HepG2 (cell line): ENCODE data around the gene FBF1. TPM values are rescaled to one million over a fixed set of nuclear protein-coding genes. Genes with fewer than 3 reads are reported as not detected.
A peak's percentile ranks its signal among the peaks of the same experiment; 100 is the strongest.

ENCODE experiments used
- HNRNPL ChIP-seq: fragments of 200-400 bp; formaldehyde crosslinking; IDR thresholded peaks from 2 replicates; pipeline ENCODE4 v1.6.1; 2017; ENCODE audit warnings: mild to moderate bottlenecking, low read depth, low read length
- KLF13 ChIP-seq: sonication (generic); formaldehyde crosslinking; IDR thresholded peaks from 2 replicates; pipeline ENCODE4 v1.4.0; 2020; ENCODE audit warnings: mild to moderate bottlenecking, missing genetic modification reagents
- NONO ChIP-seq, 2 experiments: fragments of 450-650 bp in 1 of 2; sonication (generic) in 1 of 2; formaldehyde crosslinking in 1 of 2; IDR thresholded peaks in 1 of 2; conservative IDR thresholded peaks in 1 of 2; 2 replicates each; pipeline versions ENCODE4 v1.6.1 to v1.8.0; 2017 to 2022; ENCODE audit warnings: mild to moderate bottlenecking in 1 of 2, missing genetic modification reagents in 1 of 2, moderate library complexity in 1 of 2
- PAX8 ChIP-seq: sonication (generic); formaldehyde crosslinking; IDR thresholded peaks from 2 replicates; pipeline ENCODE4 v1.8.0; 2022; ENCODE audit warnings: mild to moderate bottlenecking, missing genetic modification reagents, borderline replicate concordance
- PBX3 ChIP-seq: sonication (generic); formaldehyde crosslinking; IDR thresholded peaks from 2 replicates; pipeline ENCODE4 v1.8.1; 2023; ENCODE audit warnings: missing genetic modification reagents, inconsistent platforms, borderline replicate concordance
- POGZ ChIP-seq: sonication (generic); formaldehyde crosslinking; IDR thresholded peaks from 2 replicates; pipeline ENCODE4 v1.4.0; 2020; ENCODE audit warnings: mild to moderate bottlenecking, missing genetic modification reagents
- POLR2AphosphoS2 ChIP-seq: IDR thresholded peaks from 2 replicates; pipeline ENCODE4 v1.6.1; 2011; ENCODE audit warnings: low read depth, low read length, improper control_type of control experiment
- SMYD3 ChIP-seq: sonication (generic); formaldehyde crosslinking; IDR thresholded peaks from 2 replicates; pipeline ENCODE4 v1.8.1; 2023; ENCODE audit warnings: mild to moderate bottlenecking, missing genetic modification reagents
- SRY ChIP-seq: sonication (generic); formaldehyde crosslinking; IDR thresholded peaks from 2 replicates; pipeline ENCODE4 v1.8.0; 2022; ENCODE audit warnings: mild to moderate bottlenecking, missing genetic modification reagents
- ZHX1 ChIP-seq: sonication (generic); formaldehyde crosslinking; IDR thresholded peaks from 2 replicates; pipeline ENCODE4 v1.8.1; 2022; ENCODE audit warnings: low read depth, mild to moderate bottlenecking, missing genetic modification reagents
- ZNF282 ChIP-seq: fragments of 450-650 bp; IDR thresholded peaks from 2 replicates; pipeline ENCODE4 v1.6.1; 2018; ENCODE audit not compliant: partially characterized antibody
- polyA plus RNA-seq, 8 experiments: library from polyadenylated mRNA; depleted of rRNA in 3 of 8; stranded (reverse) in 7 of 8; unstranded in 1 of 8; fragments of >200 nt; fragmentation: Illumina TruSeq in 4 of 8; extraction: Trizol in 4 of 8; gene quantifications; 2 replicates each; pipeline versions ENCODE4 v1.2.1 to v1.2.3, GENCODE V29; 2011 to 2016; ENCODE audit warnings: low read depth in 4 of 8, missing spikeins in 1 of 8, mixed read lengths in 1 of 8; ENCODE audit not compliant: insufficient read depth in 1 of 8
- total RNA-seq, 5 experiments: library from RNA; depleted of rRNA; stranded (reverse); fragments of >200 nt; fragmentation: Illumina TruSeq; extraction: Trizol; gene quantifications; 2 replicates each; pipeline ENCODE4 v1.2.3, GENCODE V29; 2016; ENCODE audit warnings: low read depth in 1 of 5
- TF ChIP-seq, protein P1 (sequence below): sonication (generic); formaldehyde crosslinking; IDR thresholded peaks from 2 replicates; pipeline ENCODE4; 2020; ENCODE audit warnings: missing genetic modification reagents, mild to moderate bottlenecking, borderline replicate concordance
- TF ChIP-seq, protein P2 (sequence below): sonication (generic); formaldehyde crosslinking; conservative IDR thresholded peaks from 2 replicates; pipeline ENCODE4 v1.8.0; 2022; ENCODE audit warnings: low read depth, missing genetic modification reagents
- TF ChIP-seq, protein P3 (sequence below): sonication (generic); formaldehyde crosslinking; IDR thresholded peaks from 2 replicates; pipeline ENCODE4 v1.4.0; 2020; ENCODE audit warnings: missing genetic modification reagents, borderline replicate concordance

Gene FBF1
- total and polyA plus RNA-seq, 2 of the 13 experiments (the other 11 are each of a cell fraction or from before 2014, with no cell fraction given), result 2.4 to 8.1 TPM

DNA sequence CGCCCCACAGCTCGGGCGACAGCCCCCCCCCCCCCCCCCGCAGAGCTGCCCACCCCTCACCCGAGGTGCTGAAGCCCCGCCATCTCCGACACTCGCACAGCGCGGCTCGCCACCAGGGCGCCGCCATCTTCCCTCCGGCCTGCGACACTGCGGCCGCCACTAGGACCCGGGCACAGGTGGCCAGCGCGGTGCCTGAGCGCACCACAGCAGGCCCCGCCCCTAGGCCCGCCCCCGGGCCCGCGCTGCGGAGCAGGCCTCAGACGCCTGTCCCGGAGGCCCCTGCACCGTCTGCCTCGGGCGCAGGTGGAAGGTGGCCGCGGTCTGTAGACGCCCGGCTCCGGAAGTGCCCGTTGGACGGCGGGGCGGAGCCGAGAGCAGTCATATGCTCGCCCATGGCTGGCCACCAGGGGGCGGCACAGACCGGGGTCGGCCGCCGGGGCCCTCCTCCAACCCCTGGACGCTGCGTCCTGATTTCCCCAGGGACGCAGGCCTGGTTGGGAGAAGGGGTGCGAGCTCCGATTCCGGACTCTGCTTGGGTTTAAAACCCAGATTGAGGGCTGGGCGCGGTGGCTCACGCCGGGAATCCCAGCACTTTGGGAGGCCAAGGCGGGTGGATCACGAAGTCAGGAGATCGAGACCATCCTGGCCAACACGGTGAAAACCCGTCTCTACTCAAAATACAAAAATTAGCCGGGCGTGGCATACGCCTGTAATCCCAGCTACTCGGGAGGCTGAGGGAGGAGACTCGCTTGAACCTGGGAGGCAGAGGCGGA is 35.9 kb downstream of the FBF1 start, which contains the start of gene MRPL38 (continued):
- TF ChIP-seq NONO (IDR thresholded peaks at IDR 0.05) (no peak), NONO (CRISPR knock-in tag; conservative IDR thresholded peaks at IDR 0.05) (peak; percentile 99), KLF13 (no peak), HNRNPL (peak; percentile 62; the same call in 1 of the 2 replicates), PAX8 (0 out of 2 replicates have a peak, but pooled peaks have one; percentile 48), SRY (CRISPR knock-in tag) (peak; percentile 62; the same call in 1 of the 2 replicates), SMYD3 (peak; percentile 95), PBX3 (CRISPR knock-in tag) (0 out of 2 replicates have a peak, but pooled peaks have one; percentile 16), POGZ (CRISPR knock-in tag) (peak; percentile 87), POLR2AphosphoS2 (no peak), ZHX1 (CRISPR knock-in tag) (peak; percentile 92), ZNF282 (no peak)
- TF ChIP-seq, protein P1, sequence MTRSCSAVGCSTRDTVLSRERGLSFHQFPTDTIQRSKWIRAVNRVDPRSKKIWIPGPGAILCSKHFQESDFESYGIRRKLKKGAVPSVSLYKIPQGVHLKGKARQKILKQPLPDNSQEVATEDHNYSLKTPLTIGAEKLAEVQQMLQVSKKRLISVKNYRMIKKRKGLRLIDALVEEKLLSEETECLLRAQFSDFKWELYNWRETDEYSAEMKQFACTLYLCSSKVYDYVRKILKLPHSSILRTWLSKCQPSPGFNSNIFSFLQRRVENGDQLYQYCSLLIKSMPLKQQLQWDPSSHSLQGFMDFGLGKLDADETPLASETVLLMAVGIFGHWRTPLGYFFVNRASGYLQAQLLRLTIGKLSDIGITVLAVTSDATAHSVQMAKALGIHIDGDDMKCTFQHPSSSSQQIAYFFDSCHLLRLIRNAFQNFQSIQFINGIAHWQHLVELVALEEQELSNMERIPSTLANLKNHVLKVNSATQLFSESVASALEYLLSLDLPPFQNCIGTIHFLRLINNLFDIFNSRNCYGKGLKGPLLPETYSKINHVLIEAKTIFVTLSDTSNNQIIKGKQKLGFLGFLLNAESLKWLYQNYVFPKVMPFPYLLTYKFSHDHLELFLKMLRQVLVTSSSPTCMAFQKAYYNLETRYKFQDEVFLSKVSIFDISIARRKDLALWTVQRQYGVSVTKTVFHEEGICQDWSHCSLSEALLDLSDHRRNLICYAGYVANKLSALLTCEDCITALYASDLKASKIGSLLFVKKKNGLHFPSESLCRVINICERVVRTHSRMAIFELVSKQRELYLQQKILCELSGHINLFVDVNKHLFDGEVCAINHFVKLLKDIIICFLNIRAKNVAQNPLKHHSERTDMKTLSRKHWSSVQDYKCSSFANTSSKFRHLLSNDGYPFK, result peak; percentile 96
- TF ChIP-seq, protein P2, sequence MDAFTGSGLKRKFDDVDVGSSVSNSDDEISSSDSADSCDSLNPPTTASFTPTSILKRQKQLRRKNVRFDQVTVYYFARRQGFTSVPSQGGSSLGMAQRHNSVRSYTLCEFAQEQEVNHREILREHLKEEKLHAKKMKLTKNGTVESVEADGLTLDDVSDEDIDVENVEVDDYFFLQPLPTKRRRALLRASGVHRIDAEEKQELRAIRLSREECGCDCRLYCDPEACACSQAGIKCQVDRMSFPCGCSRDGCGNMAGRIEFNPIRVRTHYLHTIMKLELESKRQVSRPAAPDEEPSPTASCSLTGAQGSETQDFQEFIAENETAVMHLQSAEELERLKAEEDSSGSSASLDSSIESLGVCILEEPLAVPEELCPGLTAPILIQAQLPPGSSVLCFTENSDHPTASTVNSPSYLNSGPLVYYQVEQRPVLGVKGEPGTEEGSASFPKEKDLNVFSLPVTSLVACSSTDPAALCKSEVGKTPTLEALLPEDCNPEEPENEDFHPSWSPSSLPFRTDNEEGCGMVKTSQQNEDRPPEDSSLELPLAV (CRISPR knock-in tag), result no peak
- TF ChIP-seq, protein P3, sequence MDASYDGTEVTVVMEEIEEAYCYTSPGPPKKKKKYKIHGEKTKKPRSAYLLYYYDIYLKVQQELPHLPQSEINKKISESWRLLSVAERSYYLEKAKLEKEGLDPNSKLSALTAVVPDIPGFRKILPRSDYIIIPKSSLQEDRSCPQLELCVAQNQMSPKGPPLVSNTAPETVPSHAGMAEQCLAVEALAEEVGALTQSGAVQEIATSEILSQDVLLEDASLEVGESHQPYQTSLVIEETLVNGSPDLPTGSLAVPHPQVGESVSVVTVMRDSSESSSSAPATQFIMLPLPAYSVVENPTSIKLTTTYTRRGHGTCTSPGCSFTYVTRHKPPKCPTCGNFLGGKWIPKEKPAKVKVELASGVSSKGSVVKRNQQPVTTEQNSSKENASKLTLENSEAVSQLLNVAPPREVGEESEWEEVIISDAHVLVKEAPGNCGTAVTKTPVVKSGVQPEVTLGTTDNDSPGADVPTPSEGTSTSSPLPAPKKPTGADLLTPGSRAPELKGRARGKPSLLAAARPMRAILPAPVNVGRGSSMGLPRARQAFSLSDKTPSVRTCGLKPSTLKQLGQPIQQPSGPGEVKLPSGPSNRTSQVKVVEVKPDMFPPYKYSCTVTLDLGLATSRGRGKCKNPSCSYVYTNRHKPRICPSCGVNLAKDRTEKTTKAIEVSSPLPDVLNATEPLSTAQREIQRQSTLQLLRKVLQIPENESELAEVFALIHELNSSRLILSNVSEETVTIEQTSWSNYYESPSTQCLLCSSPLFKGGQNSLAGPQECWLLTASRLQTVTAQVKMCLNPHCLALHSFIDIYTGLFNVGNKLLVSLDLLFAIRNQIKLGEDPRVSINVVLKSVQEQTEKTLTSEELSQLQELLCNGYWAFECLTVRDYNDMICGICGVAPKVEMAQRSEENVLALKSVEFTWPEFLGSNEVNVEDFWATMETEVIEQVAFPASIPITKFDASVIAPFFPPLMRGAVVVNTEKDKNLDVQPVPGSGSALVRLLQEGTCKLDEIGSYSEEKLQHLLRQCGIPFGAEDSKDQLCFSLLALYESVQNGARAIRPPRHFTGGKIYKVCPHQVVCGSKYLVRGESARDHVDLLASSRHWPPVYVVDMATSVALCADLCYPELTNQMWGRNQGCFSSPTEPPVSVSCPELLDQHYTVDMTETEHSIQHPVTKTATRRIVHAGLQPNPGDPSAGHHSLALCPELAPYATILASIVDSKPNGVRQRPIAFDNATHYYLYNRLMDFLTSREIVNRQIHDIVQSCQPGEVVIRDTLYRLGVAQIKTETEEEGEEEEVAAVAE (CRISPR knock-in tag), result peak; percentile 92
